KBM-7 (cell line): ENCODE measurements around the gene MAP3K7.
"Not testable (repeated sequence)": the region's sequence is repeated elsewhere in the genome, so short reads cannot be mapped to it uniquely, and the experiment has no call there.

Experiments used
- DNase-seq: peaks from one replicate; pipeline ENCODE4 v3.0.0-alpha.2; 2015
- in situ Hi-C: fragments of 300-500 bp; cut with MboI; formaldehyde crosslinking; loops from 2 replicates; pipeline ENCODE4 v1.14.3; 2020; ENCODE audit warnings: low sequenced_read_pairs, low pct_unique_long_range_greater_than_20kb, mixed read lengths

The MAP3K7 gene

GRCh38 chr6:90583179-90583835 is 3.6 kb downstream of the MAP3K7 start:
- DNase-seq = peak; percentile 43
- in situ Hi-C loops = no loop called here

- in situ Hi-C loops = no loop called here
- DNase-seq = no peak
Observed at GRCh38 chr6:90581146-90581545, 5.7 kb downstream of the MAP3K7 start.

GRCh38 chr6:90578894-90579549 is 7.8 kb downstream of the MAP3K7 start:
- in situ Hi-C loops = no loop called here
- DNase-seq = no peak

- in situ Hi-C loops = no loop called here
- no peak for DNase-seq
Observed at GRCh38 chr6:90575267-90575666, 11.6 kb downstream of the MAP3K7 start.

GRCh38 chr6:90574610-90575009 is 12.3 kb downstream of the MAP3K7 start:
- DNase-seq = peak; percentile 12
- in situ Hi-C loops = no loop called here

GRCh38 chr6:90573624-90574023 is 13.2 kb downstream of the MAP3K7 start:
- in situ Hi-C loops = no loop called here
- peak; percentile 18 for DNase-seq

- in situ Hi-C loops = no loop called here
- no peak for DNase-seq
Observed at GRCh38 chr6:90572856-90573255, 14.0 kb downstream of the MAP3K7 start.

- in situ Hi-C loops = no loop called here
Observed at GRCh38 chr6:90569223-90569622, 17.6 kb downstream of the MAP3K7 start.

GRCh38 chr6:90567682-90568081 is 19.2 kb downstream of the MAP3K7 start:
- in situ Hi-C loops, DNase-seq: not testable (repeated sequence)

More at GRCh38 chr6:90569223-90569622, 17.6 kb downstream of the MAP3K7 start:
- DNase-seq = no peak

- in situ Hi-C loops, DNase-seq: not testable (repeated sequence)
Observed at GRCh38 chr6:90562341-90562740, 24.5 kb downstream of the MAP3K7 start.

GRCh38 chr6:90559931-90560330 is 26.9 kb downstream of the MAP3K7 start:
- in situ Hi-C loops = no loop called here
- no peak for DNase-seq

GRCh38 chr6:90557006-90557405 is 29.9 kb downstream of the MAP3K7 start:
- DNase-seq = no peak
- in situ Hi-C loops = no loop called here

- in situ Hi-C loops = no loop called here
- DNase-seq = no peak
Observed at GRCh38 chr6:90547991-90548390, 38.9 kb downstream of the MAP3K7 start.

- no peak for DNase-seq
- in situ Hi-C loops = no loop called here
Observed at GRCh38 chr6:90547079-90547478, 39.8 kb downstream of the MAP3K7 start.

GRCh38 chr6:90545448-90545847 is 41.4 kb downstream of the MAP3K7 start:
- in situ Hi-C loops = no loop called here
- DNase-seq = no peak

GRCh38 chr6:90544741-90545140 is 42.1 kb downstream of the MAP3K7 start:
- in situ Hi-C loops = no loop called here
- DNase-seq = no peak

- peak; percentile 35 for DNase-seq
- in situ Hi-C loops = no loop called here
Observed at GRCh38 chr6:90544081-90544480, 42.8 kb downstream of the MAP3K7 start.

GRCh38 chr6:90541221-90541620 is 45.7 kb downstream of the MAP3K7 start:
- in situ Hi-C loops = no loop called here
- DNase-seq = no peak

- DNase-seq = no peak
- in situ Hi-C loops = no loop called here
Observed at GRCh38 chr6:90538278-90539046, 48.4 kb downstream of the MAP3K7 start.

- in situ Hi-C loops = no loop called here
- peak; percentile 89 for DNase-seq
Observed at GRCh38 chr6:90537723-90538258, 49.1 kb downstream of the MAP3K7 start.
